Hepatocyte (in vitro differentiated cells): ENCODE data around the gene DAND5.
A peak's percentile ranks its signal among the peaks of the same experiment; 100 is the strongest.

Experiments used
- EZH2 ChIP-seq: fragments of 200-600 bp; sonication (generic); IDR thresholded peaks from 2 replicates; pipeline ENCODE4 v1.6.1; 2016; ENCODE audit warnings: antibody characterized with exemption, mild to moderate bottlenecking, borderline replicate concordance
- TF ChIP-seq, protein P1 (sequence below): fragments of 200-600 bp; sonication (generic); IDR thresholded peaks from 2 replicates; pipeline ENCODE4 v1.5.1; 2016; ENCODE audit warnings: antibody characterized with exemption, mild to moderate bottlenecking; ENCODE audit not compliant: poor library complexity

DNA sequence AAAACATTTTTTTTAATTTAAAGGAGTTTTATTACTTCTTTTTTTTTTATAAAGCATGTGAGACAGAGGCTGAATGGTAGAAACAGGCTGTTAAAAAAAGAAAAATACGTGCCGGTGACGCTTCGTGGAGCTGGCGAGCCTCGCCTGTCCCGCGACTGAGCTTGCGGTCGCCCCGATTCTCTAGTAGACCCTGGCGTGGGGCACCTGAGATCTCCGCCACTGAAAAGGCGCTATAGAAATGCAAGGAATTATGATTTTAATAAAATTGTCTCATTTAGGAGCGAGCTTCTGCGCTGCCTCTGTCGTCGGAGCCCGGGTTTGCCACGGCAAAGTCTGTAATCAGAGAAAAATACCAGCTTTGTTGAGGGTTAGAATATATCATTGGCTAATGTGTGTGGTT, 44.3 kb downstream of the DAND5 start:
- peak; percentile 93 for TF ChIP-seq EZH2
- TF ChIP-seq, protein P1, sequence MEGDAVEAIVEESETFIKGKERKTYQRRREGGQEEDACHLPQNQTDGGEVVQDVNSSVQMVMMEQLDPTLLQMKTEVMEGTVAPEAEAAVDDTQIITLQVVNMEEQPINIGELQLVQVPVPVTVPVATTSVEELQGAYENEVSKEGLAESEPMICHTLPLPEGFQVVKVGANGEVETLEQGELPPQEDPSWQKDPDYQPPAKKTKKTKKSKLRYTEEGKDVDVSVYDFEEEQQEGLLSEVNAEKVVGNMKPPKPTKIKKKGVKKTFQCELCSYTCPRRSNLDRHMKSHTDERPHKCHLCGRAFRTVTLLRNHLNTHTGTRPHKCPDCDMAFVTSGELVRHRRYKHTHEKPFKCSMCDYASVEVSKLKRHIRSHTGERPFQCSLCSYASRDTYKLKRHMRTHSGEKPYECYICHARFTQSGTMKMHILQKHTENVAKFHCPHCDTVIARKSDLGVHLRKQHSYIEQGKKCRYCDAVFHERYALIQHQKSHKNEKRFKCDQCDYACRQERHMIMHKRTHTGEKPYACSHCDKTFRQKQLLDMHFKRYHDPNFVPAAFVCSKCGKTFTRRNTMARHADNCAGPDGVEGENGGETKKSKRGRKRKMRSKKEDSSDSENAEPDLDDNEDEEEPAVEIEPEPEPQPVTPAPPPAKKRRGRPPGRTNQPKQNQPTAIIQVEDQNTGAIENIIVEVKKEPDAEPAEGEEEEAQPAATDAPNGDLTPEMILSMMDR, result no peak
